Measurements from ENCODE around the gene HHLA2. TPM values are rescaled to one million over a fixed set of nuclear protein-coding genes. Genes with fewer than 3 reads are reported as not detected.

HHLA2 gene
- total RNA-seq, 2 experiments from 2014 or later, result 5.2 to 9.4 TPM

DNA sequence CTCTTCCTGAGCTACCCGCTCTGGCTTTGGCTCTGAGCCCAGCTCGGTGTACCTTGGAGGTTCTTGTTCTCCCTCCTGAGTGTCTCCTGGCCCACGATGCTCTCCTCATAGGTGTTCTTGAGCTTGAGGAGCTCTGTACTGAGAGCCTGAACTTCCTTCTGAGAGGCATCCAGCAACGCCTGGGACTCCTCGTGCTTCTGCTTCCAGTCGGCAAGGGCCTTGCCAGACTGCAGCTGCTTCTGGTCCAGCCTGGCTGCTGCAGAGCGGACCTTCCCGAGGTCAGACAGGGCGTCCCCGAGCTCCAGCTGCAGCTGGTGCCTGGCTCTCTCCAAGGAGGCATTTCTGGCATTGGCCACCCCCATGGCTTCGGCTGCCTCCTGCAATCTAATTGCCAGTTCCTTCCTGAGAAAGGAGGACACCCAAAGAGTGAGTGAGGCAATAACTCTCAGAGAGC is 114.2 kb downstream of the HHLA2 start:
- no peak overlapping the region for H3K27ac Mint-ChIP-seq
- DNase-seq, result no peak
- H3K4me3 Mint-ChIP-seq, result no peak overlapping the region
- no peaks in the 10 kb centered on the region for H3K9me3 Mint-ChIP-seq (ENCODE audit: low read depth)
- H3K36me3 Mint-ChIP-seq, result no peaks in the 10 kb centered on the region
- CTCF ChIA-PET, result interaction anchor here (1.1 kb wide), 1 partner anchor 257 kb away, joined by 3 read pairs; no protein-coding TSS in a partner anchor
- peaks cover 10% of the 10 kb centered on the region for H3K4me1 Mint-ChIP-seq
- ATAC-seq, result no peak
- H3K27me3 Mint-ChIP-seq, result peaks cover 4% of the 10 kb centered on the region

DNA sequence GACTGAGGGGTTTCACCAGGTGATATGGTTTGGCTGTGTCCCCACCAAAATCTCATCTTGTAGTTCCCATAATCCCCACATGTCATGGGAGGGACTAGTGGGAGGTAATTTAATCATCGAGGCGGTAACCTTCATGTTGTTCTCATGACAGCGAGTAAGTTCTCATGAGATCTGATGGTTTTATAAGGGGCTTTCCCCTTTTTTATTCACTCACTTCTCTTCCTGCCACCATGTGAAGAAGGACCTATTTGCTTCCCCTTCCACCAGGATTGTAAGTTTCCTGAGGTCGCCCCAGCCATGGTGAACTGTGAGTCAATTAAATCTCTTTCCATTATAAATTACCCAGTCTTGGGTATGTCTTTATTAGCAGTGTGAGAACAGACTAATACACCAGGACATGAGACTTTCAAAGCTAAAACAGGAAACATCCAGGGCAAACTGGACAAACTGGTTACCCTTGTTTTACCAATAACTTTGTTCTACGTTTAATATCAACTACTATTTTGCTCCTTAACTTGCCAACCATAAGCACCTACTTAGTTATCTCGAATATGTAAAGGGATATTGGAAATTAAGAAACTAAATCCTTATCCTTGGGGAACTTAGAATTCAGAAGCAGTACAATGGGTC is 115.9 kb downstream of the HHLA2 start:
- Mint-ChIP-seq H3K4me3 (no peak overlapping the region), H3K4me1 (no peaks in the 10 kb centered on the region), H3K27ac (no peak overlapping the region), H3K36me3 (no peaks in the 10 kb centered on the region), H3K27me3 (peaks cover 9% of the 10 kb centered on the region), H3K9me3 (ENCODE audit: low read depth) (no peaks in the 10 kb centered on the region)
- CTCF ChIA-PET, result no interaction called here
- ATAC-seq (no peak), DNase-seq (no peak)

DNA sequence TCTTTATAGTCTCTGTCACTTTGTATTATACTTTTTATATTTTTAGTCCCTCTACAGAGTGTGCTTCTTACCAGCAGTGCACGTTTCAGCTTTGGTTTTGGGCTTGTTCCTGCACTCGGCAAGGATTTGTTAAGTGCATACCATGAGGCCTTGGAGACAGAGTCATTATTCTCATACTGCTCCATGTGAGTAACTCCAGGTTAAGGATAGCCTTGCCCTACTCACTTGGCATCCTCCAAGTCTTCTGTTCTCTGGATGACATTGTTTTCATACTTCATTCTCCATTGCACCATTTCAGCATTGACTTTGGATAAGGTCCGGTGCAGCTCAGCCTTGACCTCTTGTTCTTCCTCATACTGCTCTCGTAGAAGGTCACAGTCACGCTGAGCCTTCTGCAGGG is 117.7 kb downstream of the HHLA2 start:
- H3K4me3 Mint-ChIP-seq, result no peak overlapping the region
- DNase-seq (no peak), ATAC-seq (no peak)
- H3K4me1 Mint-ChIP-seq, result no peaks in the 10 kb centered on the region
- CTCF ChIA-PET, result no interaction called here
- H3K27ac Mint-ChIP-seq, result no peak overlapping the region
- H3K36me3 Mint-ChIP-seq, result no peaks in the 10 kb centered on the region
- no peaks in the 10 kb centered on the region for H3K9me3 Mint-ChIP-seq (ENCODE audit: low read depth)
- peaks cover 9% of the 10 kb centered on the region for H3K27me3 Mint-ChIP-seq

DNA sequence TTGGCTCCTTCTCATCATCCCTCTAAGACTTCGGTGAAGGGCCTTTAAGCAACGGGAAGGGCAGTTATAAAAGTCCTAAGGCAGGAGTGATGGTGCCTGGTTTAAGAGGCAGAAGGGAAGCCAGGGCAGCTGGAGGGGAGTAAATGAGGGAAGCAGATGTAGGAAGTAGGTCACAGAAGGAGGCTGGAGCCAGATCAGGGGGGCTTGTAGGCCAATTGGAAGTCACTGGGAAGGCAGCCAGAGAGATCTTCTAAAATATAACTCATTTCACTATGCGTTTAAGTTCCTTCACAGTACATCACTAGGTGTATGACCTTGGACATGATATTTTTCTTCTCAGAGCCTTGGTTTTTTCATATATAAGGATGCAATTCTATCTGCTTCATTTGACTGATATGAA is 119.3 kb downstream of the HHLA2 start:
- H3K27me3 Mint-ChIP-seq, result peaks cover 9% of the 10 kb centered on the region
- CTCF ChIA-PET, result no interaction called here
- DNase-seq (no peak), ATAC-seq (no peak)
- H3K4me1 Mint-ChIP-seq, result no peaks in the 10 kb centered on the region
- no peaks in the 10 kb centered on the region for H3K36me3 Mint-ChIP-seq
- H3K4me3 Mint-ChIP-seq, result no peak overlapping the region
- no peak overlapping the region for H3K27ac Mint-ChIP-seq
- no peaks in the 10 kb centered on the region for H3K9me3 Mint-ChIP-seq (ENCODE audit: low read depth)

DNA sequence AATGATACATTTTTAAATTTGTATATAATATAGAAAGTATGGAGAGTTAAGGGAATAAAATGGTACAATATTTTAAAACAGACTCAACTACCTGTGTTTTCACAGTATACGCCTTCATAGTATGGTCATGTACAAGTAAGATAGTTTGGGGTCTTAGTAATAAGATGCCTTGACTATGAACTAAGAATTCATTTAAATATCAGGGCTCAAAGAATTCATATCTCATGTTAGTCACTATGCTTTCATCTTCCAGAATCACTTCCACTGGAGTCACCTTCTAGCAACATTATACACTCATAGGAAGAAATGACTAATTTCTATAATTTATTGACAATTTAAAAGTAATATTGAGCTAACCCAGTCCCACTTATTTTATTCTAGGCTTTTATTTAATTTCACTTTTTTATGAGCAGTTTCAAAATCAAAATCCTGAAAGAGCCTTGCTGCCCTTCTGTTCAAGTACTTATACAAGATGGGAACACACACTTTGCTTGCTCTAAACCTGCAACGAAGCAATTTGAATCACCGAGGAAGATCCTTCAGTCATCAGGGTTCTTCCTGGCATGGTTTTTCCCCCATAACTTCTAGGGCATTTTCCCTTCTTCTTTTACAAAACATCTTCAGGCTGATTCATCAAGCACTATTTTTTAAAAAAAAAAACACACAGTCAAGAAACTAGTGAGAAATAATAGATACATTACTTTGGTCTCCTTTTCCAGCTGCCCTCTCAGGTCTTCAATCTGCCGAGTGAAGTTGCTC is 119.9 kb downstream of the HHLA2 start:
- no peak overlapping the region for H3K4me3 Mint-ChIP-seq
- no peak overlapping the region for H3K27ac Mint-ChIP-seq
- CTCF ChIA-PET, result interaction anchor here (1.4 kb wide), 1 partner anchor 263 kb away, joined by 4 read pairs; no protein-coding TSS in a partner anchor

DNA sequence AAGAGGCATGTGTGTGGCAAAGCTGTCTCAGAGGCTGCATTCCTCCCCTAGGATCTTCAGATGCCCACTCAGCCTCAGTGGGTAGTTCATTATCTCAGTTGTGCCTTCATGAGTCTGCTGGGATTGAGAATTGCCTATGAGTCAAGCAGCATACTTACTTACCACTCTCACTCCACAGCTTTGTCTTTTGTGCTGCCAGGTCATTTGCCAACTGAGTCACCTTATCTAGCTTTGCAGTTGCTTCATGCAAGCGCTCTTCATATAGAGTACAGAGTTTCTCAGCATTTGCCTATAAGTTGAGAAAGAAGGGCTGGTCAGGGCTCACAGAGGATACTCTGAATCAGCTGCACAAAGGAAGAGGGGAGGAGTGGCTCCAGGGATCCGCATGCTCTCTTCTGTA is 124.6 kb downstream of the HHLA2 start:
- H3K4me1 Mint-ChIP-seq, result no peaks in the 10 kb centered on the region
- H3K4me3 Mint-ChIP-seq, result no peak overlapping the region
- H3K27ac Mint-ChIP-seq, result no peak overlapping the region
- no peak for DNase-seq
- no peak for ATAC-seq
- H3K27me3 Mint-ChIP-seq, result peaks cover 6% of the 10 kb centered on the region
- no peaks in the 10 kb centered on the region for H3K9me3 Mint-ChIP-seq (ENCODE audit: low read depth)
- CTCF ChIA-PET, result no interaction called here
- H3K36me3 Mint-ChIP-seq, result no peaks in the 10 kb centered on the region

More for the DNA sequence above, 119.9 kb downstream of the HHLA2 start:
- H3K9me3 Mint-ChIP-seq (ENCODE audit: low read depth), result no peaks in the 10 kb centered on the region
- H3K36me3 Mint-ChIP-seq, result no peaks in the 10 kb centered on the region
- peaks cover 9% of the 10 kb centered on the region for H3K27me3 Mint-ChIP-seq
- DNase-seq (no peak), ATAC-seq (no peak)
- H3K4me1 Mint-ChIP-seq, result no peaks in the 10 kb centered on the region

Other genes starting within 250 kb of the HHLA2 start
- 100 to 1,000 TPM; 111 to 133 TPM for gene CD47, start 205.5 kb upstream of the HHLA2 start, total RNA-seq
- gene IFT57, start 74.1 kb upstream of the HHLA2 start, total RNA-seq, result 10 to 100 TPM; 18.5 to 25.1 TPM
- gene MYH15, start 214.0 kb downstream of the HHLA2 start, total RNA-seq, result under 1 TPM; 0.35 to 0.37 TPM

Data from activated CD8-positive, alpha-beta memory T cell treated with anti-CD3 and anti-CD28 coated beads, Interleukin-2, amount 10 ng/mL, durations not matched to agents 7 days and 5 days (primary cell).